HG02981 (cell line): ENCODE measurements around the gene EIF3L.
A peak's percentile ranks its signal among the peaks of the same experiment; 100 is the strongest.
"Not testable (repeated sequence)": the region's sequence is repeated elsewhere in the genome, so short reads cannot be mapped to it uniquely, and the experiment has no call there.

Experiments
- ATAC-seq: cut with Tn5 transposase; IDR thresholded peaks from one replicate; pipeline ENCODE4 v1.9.1; 2021; ENCODE audit warnings: mild to moderate bottlenecking, moderate library complexity; ENCODE audit not compliant: unreplicated experiment

EIF3L gene

DNA sequence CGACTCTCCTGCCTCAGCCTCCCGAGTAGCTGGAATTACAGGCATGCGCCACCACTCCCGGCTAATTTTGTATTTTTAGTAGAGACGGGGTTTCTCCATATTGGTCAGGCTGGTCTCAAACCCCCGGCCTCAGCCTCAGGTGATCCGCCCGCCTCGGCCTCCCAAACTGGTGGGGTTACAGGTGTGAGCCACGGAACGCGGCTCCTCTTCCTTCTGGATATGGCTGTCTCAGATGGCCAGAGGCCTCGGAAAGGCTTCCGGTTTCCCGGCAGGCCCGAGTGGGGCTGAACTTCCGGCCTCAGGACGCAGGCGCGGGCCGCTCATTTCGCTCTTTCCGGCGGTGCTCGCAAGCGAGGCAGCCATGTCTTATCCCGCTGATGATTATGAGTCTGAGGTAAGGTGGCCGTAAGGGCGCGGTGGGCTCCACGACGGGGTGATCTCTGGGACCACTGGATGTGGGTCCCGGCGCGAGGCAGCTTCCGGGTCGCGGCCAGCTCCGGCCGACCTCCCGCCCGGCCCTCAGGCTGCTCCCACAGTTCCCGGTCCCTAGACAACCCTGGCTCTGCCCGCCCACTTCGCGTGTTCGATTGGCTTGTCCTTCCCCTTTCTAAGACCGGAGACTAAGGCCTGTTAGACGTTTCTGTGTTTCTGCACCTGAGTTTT, at the start of gene EIF3L:
TSS of gene EIF3L (plus strand) at position 331 of the 663 bp plus-strand sequence. CDS start at position 362, 31 bp downstream.
- peak; percentile 55 for ATAC-seq

DNA sequence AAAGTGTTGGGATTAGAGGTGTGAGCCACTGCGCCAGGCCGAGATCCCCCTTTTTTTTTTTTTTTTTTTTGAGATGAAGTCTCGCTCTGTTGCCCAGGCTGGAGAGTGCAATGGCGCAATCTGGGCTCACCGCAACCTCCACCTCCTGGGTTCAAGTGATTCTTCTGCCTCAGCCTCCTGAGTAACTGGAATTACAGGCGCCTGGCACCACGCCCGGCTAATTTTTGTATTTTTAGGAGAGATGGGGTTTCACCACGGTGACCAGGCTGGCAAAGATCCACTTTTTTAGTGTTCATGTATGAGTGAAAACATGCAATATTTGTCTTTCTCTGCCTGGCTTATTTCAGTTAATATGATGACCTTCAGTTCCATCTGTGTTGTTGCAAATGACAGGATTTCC, 49.2 kb upstream of the EIF3L start:
- not testable (repeated sequence) for ATAC-seq

DNA sequence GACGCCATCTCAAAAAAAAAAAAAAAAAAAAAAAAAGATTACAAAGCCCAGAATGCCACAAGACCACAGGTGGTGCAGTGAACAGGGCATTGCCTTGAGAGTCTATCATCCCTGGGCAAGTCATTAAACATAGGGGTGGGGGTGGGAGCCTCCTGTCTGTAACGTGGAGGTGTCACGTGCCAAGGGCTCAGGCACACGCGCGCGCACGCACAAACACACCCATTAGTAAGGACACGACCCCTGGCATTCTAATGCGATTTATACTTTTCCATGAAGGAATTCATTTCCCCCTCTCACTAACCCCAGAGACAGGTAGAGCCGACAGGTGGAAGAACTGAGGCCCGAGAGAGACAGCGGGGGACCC, 47.3 kb upstream of the EIF3L start:
- ATAC-seq: no peak

DNA sequence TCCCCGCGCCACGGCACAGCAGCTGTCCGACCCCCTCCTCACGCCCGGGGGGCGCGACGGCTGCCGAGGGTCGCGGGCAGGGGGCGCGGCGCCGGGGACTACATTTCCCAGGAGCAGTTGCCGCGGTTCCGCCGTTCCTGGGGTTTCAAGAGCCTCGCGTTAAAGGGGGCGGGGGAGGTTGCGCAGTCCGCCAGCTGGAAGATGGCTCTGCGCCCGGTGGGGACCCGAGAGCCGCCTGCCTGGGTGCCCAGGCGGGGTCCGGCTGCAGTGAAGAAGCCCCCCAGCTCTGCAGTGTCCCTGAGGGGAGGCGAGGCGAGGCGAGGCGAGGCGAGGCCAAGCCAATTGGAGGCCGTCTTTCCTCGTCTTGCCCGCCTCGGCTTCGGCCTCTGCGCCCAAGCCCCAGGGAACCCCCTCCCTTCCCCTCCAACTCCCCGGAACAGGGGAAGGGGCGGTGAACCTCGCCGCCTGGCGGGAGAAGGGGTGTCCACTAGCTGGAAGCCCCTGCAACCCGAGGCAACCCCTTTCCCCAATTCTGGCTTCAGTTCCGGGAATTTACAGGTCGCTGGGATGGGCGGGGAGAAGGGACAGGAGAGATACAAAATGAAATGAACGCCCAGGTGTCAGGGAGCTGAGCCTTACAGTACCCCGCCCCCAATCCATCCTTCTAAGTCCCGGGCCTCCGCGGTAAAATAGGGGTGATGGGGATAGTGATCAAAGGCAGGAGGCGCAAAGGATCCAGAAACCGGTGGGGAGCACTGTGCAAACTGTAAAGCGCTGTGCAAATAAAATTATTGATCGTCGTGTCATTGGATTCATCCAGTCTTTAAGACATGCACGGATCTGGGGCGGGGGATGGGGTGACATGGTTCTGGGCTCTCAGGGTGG, 46.7 kb upstream of the EIF3L start:
- ATAC-seq: no peak

DNA sequence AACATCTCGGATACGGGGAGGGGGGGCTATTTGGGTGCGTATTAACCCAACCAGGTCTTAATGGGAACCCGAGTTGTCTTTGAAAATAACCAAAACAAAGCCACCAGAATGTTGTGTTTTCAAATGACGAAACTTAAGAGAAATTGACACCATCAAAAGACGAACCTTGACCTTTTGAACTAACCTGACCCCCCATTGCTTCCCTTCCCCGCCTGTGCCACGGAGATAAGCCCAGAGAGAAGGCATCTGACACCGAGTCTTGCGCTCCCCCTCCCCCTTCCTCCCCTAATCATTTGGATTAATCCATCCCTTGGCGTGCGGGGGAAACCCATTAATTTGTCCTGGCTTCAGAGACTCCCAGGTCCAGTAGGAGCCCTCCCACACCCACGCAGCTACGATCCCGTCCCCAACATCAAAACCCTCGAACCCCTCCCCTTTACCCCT, 46.0 kb upstream of the EIF3L start:
- ATAC-seq: no peak

DNA sequence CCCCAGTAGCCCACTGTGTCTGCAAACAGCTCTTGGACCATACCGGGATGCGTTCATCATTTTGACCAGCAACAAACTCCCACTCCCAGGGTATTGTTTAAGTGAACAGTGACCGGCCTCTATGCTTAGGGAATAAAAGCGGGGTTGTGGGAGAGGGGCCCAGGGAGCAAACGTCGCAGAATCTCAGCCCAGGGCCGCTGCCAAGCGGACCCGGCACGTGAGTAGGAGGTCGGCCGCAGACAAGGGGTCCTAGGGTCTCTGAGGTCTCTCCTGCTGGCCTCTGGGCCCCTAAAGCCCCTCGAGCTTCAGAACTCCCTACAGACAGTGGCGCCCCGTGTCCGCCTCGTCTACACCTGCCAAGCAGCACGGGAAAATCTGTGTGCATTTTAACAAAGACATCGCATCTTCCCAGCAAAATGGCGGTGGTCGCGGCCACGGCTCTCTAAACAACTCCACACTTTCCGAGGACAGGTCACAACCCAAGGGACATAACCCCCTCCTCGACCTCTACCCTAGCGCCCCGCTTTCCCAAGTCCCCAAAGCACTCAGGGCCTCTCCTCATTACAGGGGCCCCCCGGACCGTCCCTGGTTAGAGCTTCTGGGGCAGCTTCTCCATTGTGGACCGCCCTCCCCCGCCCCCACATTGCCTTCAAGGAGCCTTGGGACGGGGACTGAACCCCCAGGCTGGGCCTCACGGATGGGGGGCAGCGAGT, 45.4 kb upstream of the EIF3L start:
- ATAC-seq: no peak

DNA sequence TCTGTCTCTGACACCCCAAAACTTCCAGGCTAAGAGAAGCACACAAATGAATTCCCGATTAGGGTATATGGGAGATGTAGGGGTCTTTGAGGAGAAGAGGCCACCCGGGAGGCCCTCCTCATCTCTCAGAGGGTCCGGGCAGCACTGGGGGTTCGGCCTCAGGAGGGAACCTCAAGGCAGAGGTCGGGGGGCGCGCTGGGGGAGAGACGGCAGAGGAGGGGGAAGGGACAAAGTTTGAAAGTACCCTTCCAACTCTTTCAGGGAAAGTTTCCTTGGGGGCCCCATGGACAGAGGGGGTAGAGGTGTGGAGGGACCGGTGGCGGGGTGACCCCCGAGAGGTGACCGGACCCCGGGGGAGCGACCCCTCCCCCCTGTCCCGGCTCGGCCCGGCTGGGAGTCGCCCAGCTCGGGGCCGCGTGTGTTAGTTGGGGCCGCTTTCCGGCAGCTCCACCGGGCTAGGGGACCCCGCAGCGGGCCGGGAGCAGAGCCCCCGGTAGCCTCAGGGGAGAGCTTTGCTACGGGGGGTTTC, 44.8 kb upstream of the EIF3L start:
- no peak for ATAC-seq

DNA sequence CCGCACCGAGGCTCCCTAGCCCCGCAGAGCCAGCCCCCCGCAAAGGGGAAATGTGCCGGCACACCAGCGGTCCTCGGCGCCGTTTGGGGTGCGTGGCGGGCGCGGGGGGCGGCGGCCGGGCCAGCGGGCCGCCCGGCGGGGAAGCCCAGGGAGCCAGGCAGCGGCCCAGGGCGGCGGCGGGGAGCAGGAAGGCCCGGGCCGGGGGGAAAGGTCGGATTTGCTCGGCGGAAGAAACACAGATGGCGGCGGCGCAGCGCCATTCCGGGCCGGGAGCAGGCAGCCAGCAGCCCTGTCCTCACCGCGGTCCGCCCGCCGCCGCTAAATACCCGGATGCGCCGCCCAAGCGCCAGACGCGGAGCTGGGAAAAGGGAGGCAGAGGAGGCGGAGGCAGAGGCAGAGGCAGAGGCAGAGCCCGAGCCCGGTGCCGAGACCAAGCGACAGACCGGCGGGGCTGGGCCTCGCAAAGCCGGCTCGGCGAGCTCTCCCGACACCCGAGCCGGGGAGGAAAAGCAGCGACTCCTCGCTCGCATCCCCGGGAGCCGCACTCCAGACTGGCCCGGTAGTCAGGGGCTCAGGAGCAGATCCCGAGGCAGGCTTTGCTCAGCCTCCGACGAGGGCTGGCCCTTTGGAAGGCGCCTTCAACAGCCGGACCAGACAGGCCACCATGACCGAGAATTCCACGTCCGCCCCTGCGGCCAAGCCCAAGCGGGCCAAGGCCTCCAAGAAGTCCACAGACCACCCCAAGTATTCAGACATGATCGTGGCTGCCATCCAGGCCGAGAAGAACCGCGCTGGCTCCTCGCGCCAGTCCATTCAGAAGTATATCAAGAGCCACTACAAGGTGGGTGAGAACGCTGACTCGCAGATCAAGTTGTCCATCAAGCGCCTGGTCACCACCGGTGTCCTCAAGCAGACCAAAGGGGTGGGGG, 44.1 kb upstream of the EIF3L start:
- ATAC-seq: no peak

DNA sequence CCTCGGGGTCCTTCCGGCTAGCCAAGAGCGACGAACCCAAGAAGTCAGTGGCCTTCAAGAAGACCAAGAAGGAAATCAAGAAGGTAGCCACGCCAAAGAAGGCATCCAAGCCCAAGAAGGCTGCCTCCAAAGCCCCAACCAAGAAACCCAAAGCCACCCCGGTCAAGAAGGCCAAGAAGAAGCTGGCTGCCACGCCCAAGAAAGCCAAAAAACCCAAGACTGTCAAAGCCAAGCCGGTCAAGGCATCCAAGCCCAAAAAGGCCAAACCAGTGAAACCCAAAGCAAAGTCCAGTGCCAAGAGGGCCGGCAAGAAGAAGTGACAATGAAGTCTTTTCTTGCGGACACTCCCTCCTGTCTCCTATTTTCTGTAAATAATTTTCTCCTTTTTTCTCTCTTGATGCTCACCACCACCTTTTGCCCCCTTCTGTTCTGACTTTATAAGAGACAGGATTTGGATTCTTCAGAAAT, 43.4 kb upstream of the EIF3L start:
- no peak for ATAC-seq

DNA sequence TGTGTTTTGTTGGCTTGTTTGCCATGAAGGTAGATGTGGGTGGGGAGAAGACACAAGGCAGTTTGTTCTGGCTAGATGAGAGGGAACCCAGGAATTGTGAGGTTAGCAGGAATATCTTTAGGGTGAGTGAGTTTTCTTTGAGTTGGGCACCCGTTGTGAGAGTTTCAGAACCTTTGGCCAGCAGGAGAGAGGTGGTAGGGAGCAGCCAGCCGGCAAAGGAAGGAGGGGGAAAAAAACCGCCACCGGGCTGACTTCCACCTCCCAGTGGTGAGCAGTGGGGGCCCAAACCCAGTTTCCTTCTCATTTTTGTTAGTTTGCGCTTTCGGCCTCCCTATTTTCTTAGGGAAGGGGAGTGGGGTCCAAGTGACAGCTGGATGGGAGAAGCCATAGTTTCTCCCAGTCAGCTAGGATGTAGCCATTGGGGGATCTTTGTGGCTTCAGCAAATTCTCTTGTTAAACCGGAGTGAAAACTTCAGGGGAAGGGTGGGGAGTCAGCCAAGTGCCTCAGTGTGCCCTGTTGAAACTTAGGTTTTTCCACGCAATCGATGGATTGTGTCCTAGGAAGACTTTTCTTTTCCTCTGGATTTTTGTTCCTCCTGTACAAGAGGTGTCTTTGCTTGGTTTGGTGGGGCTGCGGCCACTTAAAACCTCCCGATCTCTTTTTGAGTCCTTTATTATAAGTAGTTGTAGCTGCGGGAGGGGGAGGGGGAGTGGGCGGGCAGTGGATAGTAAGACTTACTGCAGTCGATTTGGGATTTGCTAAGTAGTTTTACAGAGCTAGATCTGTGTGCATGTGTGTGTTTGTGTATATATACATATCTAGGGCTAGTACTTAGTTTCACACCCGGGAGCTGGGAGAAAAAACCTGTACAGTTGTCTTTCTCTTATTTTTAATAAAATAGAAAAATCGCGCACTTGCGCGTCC, 42.5 kb upstream of the EIF3L start:
- no peak for ATAC-seq

DNA sequence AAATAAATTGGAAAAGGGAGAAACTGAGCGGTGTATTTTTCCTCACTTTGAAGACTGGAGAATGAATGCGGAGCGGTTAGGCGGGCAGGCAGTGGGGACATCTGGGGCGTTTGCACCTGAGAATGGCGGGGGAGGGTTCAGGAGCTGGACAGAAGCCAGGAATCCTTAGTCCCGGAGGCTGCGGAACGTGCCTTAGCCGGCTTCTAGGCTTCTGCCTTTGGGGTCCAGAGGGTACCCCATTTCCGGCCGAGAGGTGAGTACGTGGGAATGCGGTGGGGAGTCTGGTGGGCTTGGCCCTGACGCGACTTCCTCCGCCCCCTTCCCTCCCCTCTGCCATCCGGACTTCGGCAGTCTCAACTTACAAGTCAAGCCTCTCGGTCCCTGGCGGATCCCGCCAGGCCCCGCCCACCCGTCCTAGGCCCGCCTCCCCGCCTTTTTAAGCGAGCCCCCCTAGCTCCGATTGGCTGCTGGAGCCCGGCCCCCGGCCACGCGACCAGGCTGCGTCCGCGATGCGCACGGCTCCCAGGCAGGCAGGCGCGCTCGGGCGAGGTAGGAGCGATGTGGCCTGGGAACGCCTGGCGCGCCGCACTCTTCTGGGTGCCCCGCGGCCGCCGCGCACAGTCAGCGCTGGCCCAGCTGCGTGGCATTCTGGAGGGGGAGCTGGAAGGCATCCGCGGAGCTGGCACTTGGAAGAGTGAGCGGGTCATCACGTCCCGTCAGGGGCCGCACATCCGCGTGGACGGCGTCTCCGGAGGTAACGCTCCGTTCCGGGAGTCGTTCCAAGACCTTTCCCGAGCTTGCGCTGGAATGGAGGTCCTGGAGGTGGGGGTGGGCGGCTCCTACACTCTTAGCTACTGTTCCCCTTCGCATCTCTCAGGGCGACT, 41.6 kb upstream of the EIF3L start, which contains the start of gene GCAT:
TSS of gene GCAT (plus strand) at position 525 of the 884 bp plus-strand sequence. CDS start at position 559, 34 bp downstream.
- peak; percentile 93 for ATAC-seq

DNA sequence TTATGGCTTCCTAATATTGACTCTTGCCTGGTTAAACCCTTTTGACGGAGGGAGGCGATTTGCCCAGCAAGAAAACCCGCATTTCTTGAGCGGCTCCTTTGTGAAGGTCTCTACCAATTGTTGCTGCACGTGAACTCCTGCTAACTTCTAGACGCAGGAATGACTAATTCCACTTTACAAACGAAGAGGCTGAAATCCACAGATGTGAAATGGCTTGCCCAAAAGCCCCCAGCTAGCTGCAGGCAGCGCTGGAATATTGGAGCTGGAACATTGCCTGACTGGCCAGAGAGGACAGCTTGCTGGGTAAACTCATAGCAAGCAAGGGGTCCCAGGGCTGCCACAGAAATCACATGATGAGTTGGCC, 40.9 kb upstream of the EIF3L start:
- ATAC-seq: no peak

DNA sequence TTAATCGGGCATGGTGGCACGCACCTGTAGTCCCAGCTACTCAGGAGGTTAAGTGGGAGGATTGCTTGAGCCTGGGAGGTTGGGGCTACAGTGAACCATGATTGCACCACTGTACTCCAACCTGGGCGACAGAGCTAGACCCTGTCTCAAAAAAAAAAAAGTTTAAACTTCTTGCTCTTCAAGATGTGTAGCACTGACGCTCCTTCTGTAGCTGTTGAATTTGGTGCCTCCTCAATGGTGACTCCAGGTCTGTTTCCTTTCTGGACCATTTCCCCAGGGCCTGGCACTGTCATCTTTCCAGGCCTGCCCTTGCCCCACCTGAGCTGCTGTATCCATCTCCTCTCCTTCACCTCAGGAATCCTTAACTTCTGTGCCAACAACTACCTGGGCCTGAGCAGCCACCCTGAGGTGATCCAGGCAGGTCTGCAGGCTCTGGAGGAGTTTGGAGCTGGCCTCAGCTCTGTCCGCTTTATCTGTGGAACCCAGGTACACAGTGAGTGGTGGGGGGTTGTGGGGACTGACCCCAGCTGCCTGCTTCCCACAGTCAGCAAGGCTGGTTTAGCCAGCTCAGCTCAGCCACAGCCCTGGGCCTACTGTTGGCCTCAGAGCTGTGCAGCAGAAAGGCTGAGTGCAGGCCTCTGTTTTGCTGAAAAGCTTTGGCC, 39.4 kb upstream of the EIF3L start:
- no peak for ATAC-seq

DNA sequence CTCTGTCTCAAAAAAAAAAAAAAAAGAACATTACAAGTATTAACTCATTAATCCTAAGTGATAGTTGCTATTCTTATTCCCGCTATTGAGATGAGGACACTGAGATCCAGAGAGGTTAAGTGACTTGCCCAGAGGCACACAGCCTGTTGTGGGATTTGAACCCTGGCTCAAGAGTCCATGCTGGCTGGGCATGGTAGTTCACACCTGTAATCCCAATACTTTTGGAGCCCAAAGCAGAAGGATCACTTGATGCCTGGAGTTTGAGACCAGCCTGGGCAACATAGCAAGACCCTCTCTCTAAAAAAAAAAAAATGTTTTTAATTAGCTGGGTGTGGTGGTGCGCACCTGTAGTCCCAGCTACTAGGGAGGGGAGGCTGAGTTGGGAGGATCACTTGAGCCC, 37.4 kb upstream of the EIF3L start:
- ATAC-seq: no peak

DNA sequence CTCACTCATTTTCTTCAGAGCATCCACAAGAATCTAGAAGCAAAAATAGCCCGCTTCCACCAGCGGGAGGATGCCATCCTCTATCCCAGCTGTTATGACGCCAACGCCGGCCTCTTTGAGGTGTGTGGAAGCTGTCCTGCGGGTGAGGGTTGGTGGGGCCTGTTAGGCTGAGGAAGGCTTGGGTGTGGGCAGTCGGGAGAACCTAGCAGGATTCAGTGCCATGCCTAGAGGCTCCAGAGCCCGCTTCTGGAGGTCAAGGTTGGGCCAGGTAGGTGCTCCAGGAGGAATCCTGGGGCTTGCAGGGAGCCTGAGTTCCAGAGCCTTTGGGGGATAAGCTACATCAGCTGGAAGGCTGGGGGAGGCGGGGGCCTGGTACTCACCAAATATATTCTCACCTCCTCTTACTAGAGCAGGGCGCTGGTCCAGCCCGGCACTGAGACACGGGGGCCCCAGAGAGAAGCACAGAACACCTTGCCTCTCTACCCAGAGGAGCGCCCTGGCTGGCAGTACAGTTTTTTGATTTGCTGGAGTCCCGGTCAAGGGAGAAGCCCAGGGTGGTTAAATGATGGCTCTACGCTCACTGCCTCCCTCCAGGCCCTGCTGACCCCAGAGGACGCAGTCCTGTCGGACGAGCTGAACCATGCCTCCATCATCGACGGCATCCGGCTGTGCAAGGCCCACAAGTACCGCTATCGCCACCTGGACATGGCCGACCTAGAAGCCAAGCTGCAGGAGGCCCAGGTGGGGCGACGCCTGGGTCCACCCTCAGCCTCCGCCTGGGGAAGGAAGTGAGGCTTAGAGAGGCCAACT, 36.1 kb upstream of the EIF3L start:
- no peak for ATAC-seq

DNA sequence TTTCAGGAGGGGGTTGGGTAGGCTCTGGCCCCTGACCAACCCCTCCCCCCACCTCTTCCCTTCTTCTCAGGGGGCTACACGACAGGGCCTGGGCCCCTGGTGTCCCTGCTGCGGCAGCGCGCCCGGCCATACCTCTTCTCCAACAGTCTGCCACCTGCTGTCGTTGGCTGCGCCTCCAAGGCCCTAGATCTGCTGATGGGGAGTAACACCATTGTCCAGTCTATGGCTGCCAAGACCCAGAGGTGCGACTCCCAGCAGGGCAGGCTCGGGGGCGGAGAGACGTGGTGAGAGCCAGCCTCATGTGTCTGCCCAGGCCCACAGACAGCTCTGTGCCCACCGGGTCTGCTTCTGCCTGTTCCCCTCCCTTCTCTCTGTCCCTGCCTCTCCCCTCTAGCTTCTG, 33.6 kb upstream of the EIF3L start:
- no peak for ATAC-seq
